Peyer's patch (tissue), 4 donors: ENCODE data around the gene PHLDB1.
A peak's percentile ranks its signal among the peaks of the same experiment; 100 is the strongest.
"Not testable (repeated sequence)": the region's sequence is repeated elsewhere in the genome, so short reads cannot be mapped to it uniquely, and the experiment has no call there.

Source experiments
- CTCF ChIP-seq, 6 experiments: fragments of 450-650 bp in 4 of 6; fragments of 200-600 bp in 2 of 6; sonication (generic) in 1 of 6; IDR thresholded peaks; one replicate each; pipeline ENCODE4 v1.5.1; 2017 to 2019; ENCODE audit warnings: antibody characterized with exemption in 6 of 6, mild to moderate bottlenecking in 3 of 6, moderate library complexity in 1 of 6
- POLR2A ChIP-seq, 2 donors: fragments of 450-650 bp; IDR thresholded peaks; one replicate each; pipeline ENCODE4 v1.5.1; 2017; ENCODE audit warnings: antibody characterized with exemption in 2 of 2, mild to moderate bottlenecking in 2 of 2, moderate library complexity in 2 of 2

- TF ChIP-seq POLR2A (IDR thresholded peaks at IDR 0.05): not testable (repeated sequence)
- peak in 3 of 6 experiments; percentile 29 to 52 (median 42) for TF ChIP-seq CTCF (IDR thresholded peaks at IDR 0.05)
These were observed 71.5 kb downstream of the PHLDB1 start for GRCh38 chr11:118678908-118679307.
